ENCODE data around the gene FANCB. TPM values are rescaled to one million over a fixed set of nuclear protein-coding genes. Genes with fewer than 3 reads are reported as not detected.

Gene FANCB
- total and polyA plus RNA-seq, 5 donors from 2014 or later: 1.7 to 2.8 (median 2.1) TPM

GRCh38 chrX:14875624-14876023 is 2.8 kb upstream of the FANCB start:
- no peak overlapping the region for H3K4me3 ChIP-seq (ENCODE audit: low read depth, low read length)
- Mint-ChIP-seq H3K27ac (peak overlapping the region in 1 of 3 donors; percentile 44), H3K36me3 (no peaks in the 10 kb centered on the region), H3K27me3 (no peaks in the 10 kb centered on the region), H3K4me3 (peak overlapping the region in 3 of 4 donors; percentile 3 to 52 (median 30)), H3K4me1 (peaks cover 10 to 21% (median 14%) of the 10 kb centered on the region in 4 donors), H3K9me3 (no peaks in the 10 kb centered on the region)
- H3K27ac ChIP-seq (ENCODE audit: insufficient read depth, low read length, poor library complexity, severe bottlenecking): no peak overlapping the region
- H3K4me1 ChIP-seq (ENCODE audit: control insufficient read depth, insufficient read depth, low read length, poor library complexity, severe bottlenecking): peaks cover 14% of the 10 kb centered on the region
- H3K36me3 ChIP-seq (ENCODE audit: control insufficient read depth, insufficient read depth, low read length): no peaks in the 10 kb centered on the region
- no peaks in the 10 kb centered on the region for H3K27me3 ChIP-seq (ENCODE audit: control insufficient read depth, insufficient read depth, low read length)
- no peak for ATAC-seq (ENCODE audit: low read depth in 2 of 2)
- no peak for DNase-seq
- no peaks in the 10 kb centered on the region for H3K9me3 ChIP-seq (ENCODE audit: control insufficient read depth in 2 of 2, low read length in 2 of 2)

GRCh38 chrX:14873676-14874049 is 794 bp upstream of the FANCB start:
- no peaks in the 10 kb centered on the region for H3K27me3 ChIP-seq (ENCODE audit: control insufficient read depth, insufficient read depth, low read length)
- H3K4me3 ChIP-seq (ENCODE audit: low read depth, low read length): peak overlapping the region; percentile 87
- DNase-seq: no peak
- H3K27ac ChIP-seq (ENCODE audit: insufficient read depth, low read length, poor library complexity, severe bottlenecking): peak overlapping the region; percentile 85
- H3K4me1 ChIP-seq (ENCODE audit: control insufficient read depth, insufficient read depth, low read length, poor library complexity, severe bottlenecking): peaks cover 14% of the 10 kb centered on the region
- H3K9me3 Mint-ChIP-seq: no peaks in the 10 kb centered on the region
- H3K36me3 Mint-ChIP-seq: no peaks in the 10 kb centered on the region
- peak overlapping the region; percentile 63 to 91 (median 83) for H3K27ac Mint-ChIP-seq
- H3K4me1 Mint-ChIP-seq: peaks cover 10 to 21% (median 15%) of the 10 kb centered on the region in 4 donors
- no peaks in the 10 kb centered on the region for H3K36me3 ChIP-seq (ENCODE audit: control insufficient read depth, insufficient read depth, low read length)
- H3K4me3 Mint-ChIP-seq: peak overlapping the region; percentile 87 to 95 (median 93)
- no peak for ATAC-seq (ENCODE audit: low read depth in 2 of 2)
- H3K9me3 ChIP-seq (ENCODE audit: control insufficient read depth in 2 of 2, low read length in 2 of 2): no peaks in the 10 kb centered on the region
- H3K27me3 Mint-ChIP-seq: no peaks in the 10 kb centered on the region

GRCh38 chrX:14872355-14872754 is 514 bp downstream of the FANCB start:
- peaks cover 10 to 21% (median 14%) of the 10 kb centered on the region in 4 donors for H3K4me1 Mint-ChIP-seq
- ATAC-seq (ENCODE audit: low read depth in 2 of 2) (no peak), DNase-seq (peak in 1 of 3 donors; percentile 2)
- Histone ChIP-seq H3K4me1 (ENCODE audit: control insufficient read depth, insufficient read depth, low read length, poor library complexity, severe bottlenecking) (peaks cover 14% of the 10 kb centered on the region), H3K9me3 (ENCODE audit: control insufficient read depth in 2 of 2, low read length in 2 of 2) (no peaks in the 10 kb centered on the region), H3K4me3 (ENCODE audit: low read depth, low read length) (peak overlapping the region; percentile 78), H3K27ac (ENCODE audit: insufficient read depth, low read length, poor library complexity, severe bottlenecking) (peak overlapping the region; percentile 74), H3K36me3 (ENCODE audit: control insufficient read depth, insufficient read depth, low read length) (no peaks in the 10 kb centered on the region), H3K27me3 (ENCODE audit: control insufficient read depth, insufficient read depth, low read length) (no peaks in the 10 kb centered on the region)
- H3K9me3 Mint-ChIP-seq: no peaks in the 10 kb centered on the region
- no peaks in the 10 kb centered on the region for H3K27me3 Mint-ChIP-seq
- no peaks in the 10 kb centered on the region for H3K36me3 Mint-ChIP-seq
- H3K27ac Mint-ChIP-seq: peak overlapping the region in 1 of 3 donors; percentile 83
- peak overlapping the region; percentile 64 to 95 (median 91) for H3K4me3 Mint-ChIP-seq

- Histone ChIP-seq H3K4me1 (ENCODE audit: control insufficient read depth, insufficient read depth, low read length, poor library complexity, severe bottlenecking) (peaks cover 14% of the 10 kb centered on the region), H3K27ac (ENCODE audit: insufficient read depth, low read length, poor library complexity, severe bottlenecking) (no peak overlapping the region), H3K27me3 (ENCODE audit: control insufficient read depth, insufficient read depth, low read length) (no peaks in the 10 kb centered on the region), H3K36me3 (ENCODE audit: control insufficient read depth, insufficient read depth, low read length) (no peaks in the 10 kb centered on the region), H3K9me3 (ENCODE audit: control insufficient read depth in 2 of 2, low read length in 2 of 2) (no peaks in the 10 kb centered on the region), H3K4me3 (ENCODE audit: low read depth, low read length) (peak overlapping the region; percentile 53)
- Mint-ChIP-seq H3K4me1 (peaks cover 10 to 21% (median 11%) of the 10 kb centered on the region in 4 donors), H3K4me3 (peak overlapping the region in 3 of 4 donors; percentile 25 to 82 (median 48)), H3K9me3 (peaks cover 0 to 1% (median 0%) of the 10 kb centered on the region in 7 donors), H3K27me3 (no peaks in the 10 kb centered on the region), H3K36me3 (no peaks in the 10 kb centered on the region), H3K27ac (no peak overlapping the region)
- ATAC-seq (ENCODE audit: low read depth in 2 of 2) (no peak), DNase-seq (no peak)
Observed at GRCh38 chrX:14871767-14872166, 1.1 kb downstream of the FANCB start.

GRCh38 chrX:14865201-14865600 is 7.7 kb downstream of the FANCB start:
- peaks cover 0 to 4% (median 2%) of the 10 kb centered on the region in 4 donors for H3K4me1 Mint-ChIP-seq

GRCh38 chrX:14864631-14865030 is 8.2 kb downstream of the FANCB start:
- Mint-ChIP-seq H3K9me3 (peaks cover 0 to 1% (median 0%) of the 10 kb centered on the region in 7 donors), H3K4me3 (no peak overlapping the region), H3K27ac (no peak overlapping the region), H3K36me3 (no peaks in the 10 kb centered on the region), H3K4me1 (peaks cover 0 to 4% (median 2%) of the 10 kb centered on the region in 4 donors), H3K27me3 (no peaks in the 10 kb centered on the region)
- DNase-seq: no peak
- no peaks in the 10 kb centered on the region for H3K27me3 ChIP-seq (ENCODE audit: control insufficient read depth, insufficient read depth, low read length)
- no peak for ATAC-seq (ENCODE audit: low read depth in 2 of 2)
- no peak overlapping the region for H3K4me3 ChIP-seq (ENCODE audit: low read depth, low read length)
- no peaks in the 10 kb centered on the region for H3K9me3 ChIP-seq (ENCODE audit: control insufficient read depth in 2 of 2, low read length in 2 of 2)
- H3K4me1 ChIP-seq (ENCODE audit: control insufficient read depth, insufficient read depth, low read length, poor library complexity, severe bottlenecking): no peaks in the 10 kb centered on the region
- no peak overlapping the region for H3K27ac ChIP-seq (ENCODE audit: insufficient read depth, low read length, poor library complexity, severe bottlenecking)
- H3K36me3 ChIP-seq (ENCODE audit: control insufficient read depth, insufficient read depth, low read length): no peaks in the 10 kb centered on the region

More at GRCh38 chrX:14865201-14865600, 7.7 kb downstream of the FANCB start:
- peaks cover 0 to 1% (median 0%) of the 10 kb centered on the region in 7 donors for H3K9me3 Mint-ChIP-seq
- ATAC-seq (ENCODE audit: low read depth in 2 of 2) (no peak), DNase-seq (no peak)
- H3K27me3 Mint-ChIP-seq: no peaks in the 10 kb centered on the region
- no peak overlapping the region for H3K4me3 ChIP-seq (ENCODE audit: low read depth, low read length)
- no peaks in the 10 kb centered on the region for H3K27me3 ChIP-seq (ENCODE audit: control insufficient read depth, insufficient read depth, low read length)
- H3K36me3 ChIP-seq (ENCODE audit: control insufficient read depth, insufficient read depth, low read length): no peaks in the 10 kb centered on the region
- no peaks in the 10 kb centered on the region for H3K4me1 ChIP-seq (ENCODE audit: control insufficient read depth, insufficient read depth, low read length, poor library complexity, severe bottlenecking)
- H3K9me3 ChIP-seq (ENCODE audit: control insufficient read depth in 2 of 2, low read length in 2 of 2): no peaks in the 10 kb centered on the region
- H3K4me3 Mint-ChIP-seq: no peak overlapping the region
- no peak overlapping the region for H3K27ac ChIP-seq (ENCODE audit: insufficient read depth, low read length, poor library complexity, severe bottlenecking)
- no peaks in the 10 kb centered on the region for H3K36me3 Mint-ChIP-seq
- H3K27ac Mint-ChIP-seq: no peak overlapping the region

- H3K27me3 Mint-ChIP-seq: no peaks in the 10 kb centered on the region
- ATAC-seq (ENCODE audit: low read depth in 2 of 2): no peak
- Histone ChIP-seq H3K36me3 (ENCODE audit: control insufficient read depth, insufficient read depth, low read length) (no peaks in the 10 kb centered on the region), H3K9me3 (ENCODE audit: control insufficient read depth in 2 of 2, low read length in 2 of 2) (no peaks in the 10 kb centered on the region), H3K27me3 (ENCODE audit: control insufficient read depth, insufficient read depth, low read length) (no peaks in the 10 kb centered on the region), H3K4me1 (ENCODE audit: control insufficient read depth, insufficient read depth, low read length, poor library complexity, severe bottlenecking) (no peaks in the 10 kb centered on the region), H3K4me3 (ENCODE audit: low read depth, low read length) (no peak overlapping the region), H3K27ac (ENCODE audit: insufficient read depth, low read length, poor library complexity, severe bottlenecking) (no peak overlapping the region)
- no peaks in the 10 kb centered on the region for H3K9me3 Mint-ChIP-seq
- no peak overlapping the region for H3K27ac Mint-ChIP-seq
- H3K4me3 Mint-ChIP-seq: no peak overlapping the region
- no peaks in the 10 kb centered on the region for H3K36me3 Mint-ChIP-seq
- no peak for DNase-seq
- peaks cover 0 to 1% (median 0%) of the 10 kb centered on the region in 4 donors for H3K4me1 Mint-ChIP-seq
Observed at GRCh38 chrX:14851526-14851925, 21.3 kb downstream of the FANCB start.

- Mint-ChIP-seq H3K27ac (no peak overlapping the region), H3K9me3 (no peaks in the 10 kb centered on the region), H3K36me3 (peaks cover 4% of the 10 kb centered on the region), H3K4me3 (no peak overlapping the region), H3K4me1 (peaks cover 0 to 6% (median 0%) of the 10 kb centered on the region in 4 donors), H3K27me3 (no peaks in the 10 kb centered on the region)
- no peak overlapping the region for H3K4me3 ChIP-seq (ENCODE audit: low read depth, low read length)
- H3K27ac ChIP-seq (ENCODE audit: insufficient read depth, low read length, poor library complexity, severe bottlenecking): no peak overlapping the region
- no peaks in the 10 kb centered on the region for H3K36me3 ChIP-seq (ENCODE audit: control insufficient read depth, insufficient read depth, low read length)
- DNase-seq: no peak
- H3K27me3 ChIP-seq (ENCODE audit: control insufficient read depth, insufficient read depth, low read length): no peaks in the 10 kb centered on the region
- no peak for ATAC-seq (ENCODE audit: low read depth in 2 of 2)
- no peaks in the 10 kb centered on the region for H3K9me3 ChIP-seq (ENCODE audit: control insufficient read depth in 2 of 2, low read length in 2 of 2)
- no peaks in the 10 kb centered on the region for H3K4me1 ChIP-seq (ENCODE audit: control insufficient read depth, insufficient read depth, low read length, poor library complexity, severe bottlenecking)
Observed at GRCh38 chrX:14843666-14844065, 29.2 kb downstream of the FANCB start.

Data from CD4-positive, CD25-positive, alpha-beta regulatory T cell (primary cell).